Activated CD4-positive, alpha-beta T cell treated with anti-CD3 and anti-CD28 coated beads, Interleukin-2, Interleukin-6, amounts not matched to agents 100 ng/mL and 50 ng/mL, durations not matched to agents 16 hours and 8 hours (primary cell): ENCODE results near the gene WDR1.

ENCODE experiments used
- DNase-seq: peaks from one replicate; pipeline ENCODE4 v3.0.0-alpha.2; 2020

Gene WDR1

DNA sequence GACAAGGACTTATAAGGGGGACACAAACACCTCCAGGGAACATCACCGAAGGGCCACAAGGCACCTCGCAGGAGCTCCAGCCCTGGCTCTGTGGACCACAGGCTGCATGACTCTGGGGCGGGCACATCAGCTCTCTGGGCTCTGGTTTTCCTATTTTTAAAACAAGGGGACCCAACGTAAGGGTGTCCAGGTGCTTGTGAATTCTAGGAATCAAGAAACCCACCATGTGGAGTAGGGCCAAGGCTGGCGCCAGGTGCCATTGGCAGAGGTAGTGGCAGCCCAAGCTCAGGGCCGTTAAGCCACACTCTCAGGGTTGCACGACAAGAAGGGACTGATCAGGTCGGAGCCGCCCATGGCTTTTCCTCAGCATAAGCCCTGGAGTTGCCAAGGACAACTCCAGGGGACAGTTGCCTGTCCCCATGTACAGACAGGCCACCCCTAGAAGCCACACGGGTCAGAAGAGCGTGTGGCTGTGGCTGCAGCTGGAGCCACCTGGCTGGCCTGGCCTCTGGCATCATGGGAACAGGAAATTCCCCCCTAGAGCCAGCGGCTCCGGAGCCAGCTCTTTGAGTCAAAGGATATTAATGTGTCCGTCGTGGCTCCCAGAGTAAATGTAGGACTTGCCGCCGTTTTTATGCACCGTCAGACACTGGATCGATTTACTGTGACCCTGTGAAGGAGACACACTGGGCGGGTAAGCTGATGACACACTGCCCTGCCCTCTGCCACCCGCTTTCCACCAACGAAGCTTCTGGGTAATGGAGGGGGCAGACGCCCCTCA is 32.5 kb downstream of the WDR1 start:
- DNase-seq = no peak

DNA sequence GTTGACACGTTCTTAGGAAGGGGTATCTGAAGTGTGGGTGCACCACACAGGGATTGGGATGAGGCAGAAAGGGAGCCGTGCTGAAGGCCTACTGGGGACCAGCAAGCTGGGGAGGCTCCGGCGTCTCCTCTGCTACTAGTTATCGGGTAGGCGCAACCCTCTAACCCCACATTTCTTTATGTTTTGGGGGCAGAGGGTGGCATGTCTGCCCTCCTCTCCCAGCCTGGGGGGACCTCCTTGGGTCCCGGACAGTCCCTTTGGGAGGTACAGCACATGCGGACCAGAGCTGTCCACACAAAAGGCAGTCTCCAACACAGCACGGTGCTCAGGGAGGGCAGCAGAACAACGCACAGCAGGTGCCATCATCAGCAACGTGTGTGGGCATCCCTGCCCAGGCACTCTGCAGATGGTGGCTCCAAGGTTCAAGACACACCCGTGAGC is 33.2 kb downstream of the WDR1 start:
- DNase-seq = no peak

DNA sequence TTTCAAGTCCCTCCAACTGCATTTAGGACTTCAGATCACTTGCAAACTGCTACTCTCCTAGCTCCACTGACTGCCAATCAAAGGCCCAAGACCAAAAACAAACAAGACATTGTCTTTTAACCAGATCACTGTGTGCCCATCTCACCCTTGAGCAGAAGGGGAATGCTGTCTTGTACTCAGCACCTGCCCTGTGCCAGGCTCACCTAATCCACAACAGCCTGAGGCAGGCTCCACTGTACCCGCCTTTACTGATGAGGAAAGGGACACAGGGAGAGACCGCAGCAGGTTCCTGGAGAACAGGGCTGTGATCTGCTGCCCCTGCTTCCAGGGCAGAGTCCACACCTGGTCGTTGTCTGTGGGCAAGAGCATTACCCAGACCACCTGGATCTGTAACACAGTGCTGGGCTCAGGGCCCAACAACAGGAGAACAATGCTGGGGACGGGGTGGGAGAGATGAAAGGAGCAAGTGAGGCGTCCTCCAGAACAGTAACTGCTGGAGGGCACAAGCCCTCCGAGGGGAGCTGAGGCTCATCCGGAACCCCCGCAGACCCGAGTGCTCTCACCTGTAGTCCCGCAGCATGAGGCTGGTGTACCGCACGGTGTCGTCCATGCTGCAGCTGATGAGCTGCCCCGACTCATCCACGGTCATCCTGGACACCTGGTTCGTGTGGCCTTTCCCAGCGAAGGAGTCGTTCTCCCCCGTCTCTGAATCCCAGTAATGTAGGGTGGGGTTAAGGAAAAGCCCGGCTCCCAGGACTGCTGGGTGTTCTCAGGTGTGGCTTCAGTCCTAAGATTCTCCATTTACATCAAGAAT is 33.9 kb downstream of the WDR1 start:
- DNase-seq = no peak

DNA sequence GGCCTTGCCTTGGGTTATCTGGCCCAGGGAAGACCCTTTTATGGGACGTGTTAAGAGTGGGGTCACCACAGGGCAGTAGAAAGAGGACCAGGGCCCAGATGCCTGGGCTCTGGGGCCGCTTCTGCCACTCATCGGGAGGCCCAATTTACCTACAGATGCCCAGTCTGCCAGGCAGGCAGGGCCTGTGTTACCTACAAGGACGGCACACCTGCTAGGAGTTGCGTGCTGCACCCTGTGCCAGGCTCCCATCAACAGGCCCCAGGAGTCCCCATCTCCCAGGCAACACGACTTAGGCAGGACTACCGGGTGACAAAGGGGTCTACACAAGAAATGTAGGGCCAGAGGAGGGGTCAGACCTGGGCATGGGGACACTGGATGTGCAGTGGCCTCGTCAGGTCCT is 34.6 kb downstream of the WDR1 start:
- DNase-seq = no peak

DNA sequence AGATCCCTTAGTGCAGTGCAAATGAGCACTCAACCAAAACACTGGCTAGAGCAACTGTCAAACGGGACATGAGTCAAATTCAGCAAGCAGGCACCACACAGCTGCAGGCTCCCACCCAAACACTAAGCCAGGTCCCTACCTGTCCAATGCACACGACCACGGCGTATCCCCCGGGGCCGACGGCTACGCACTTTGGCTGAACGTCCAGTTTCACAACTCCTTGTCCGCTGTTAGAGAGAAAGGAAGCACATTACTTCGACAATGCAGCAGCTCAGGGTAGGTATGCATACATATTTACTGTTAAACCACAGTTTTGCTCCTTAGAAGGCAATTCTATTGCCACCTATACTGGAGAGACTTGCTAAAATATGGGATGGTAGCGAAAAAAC is 35.4 kb downstream of the WDR1 start:
- DNase-seq = no peak

DNA sequence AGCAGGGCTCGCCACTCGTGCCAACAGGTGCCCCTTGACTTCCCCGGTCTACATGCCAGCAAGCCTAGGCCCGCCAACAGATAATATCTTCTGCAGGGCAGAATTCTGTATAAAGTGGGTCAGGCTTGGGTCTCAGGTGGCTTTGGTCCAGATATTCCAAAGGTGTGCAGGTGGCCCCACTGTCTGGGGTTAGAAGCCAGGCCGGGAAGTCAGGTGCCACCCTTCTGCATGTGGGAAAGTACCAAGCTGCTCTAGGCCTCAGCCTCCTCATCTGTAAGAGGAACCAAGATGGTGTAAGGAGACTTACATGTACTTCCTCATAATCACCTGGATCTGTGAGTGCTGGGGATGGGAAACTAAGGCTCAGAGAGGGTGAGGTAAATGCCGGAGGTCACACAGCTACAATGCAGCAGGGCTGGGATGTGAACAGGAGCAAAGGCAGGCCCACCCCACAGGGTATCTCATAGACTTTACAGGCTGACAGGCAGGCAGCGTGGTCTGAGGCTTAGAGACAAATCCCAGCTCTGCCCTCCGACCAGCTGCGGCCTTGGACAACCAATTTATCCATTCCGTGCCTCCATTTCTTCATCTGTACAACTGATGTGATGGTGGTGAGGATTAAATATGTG is 35.9 kb downstream of the WDR1 start:
- no peak for DNase-seq

DNA sequence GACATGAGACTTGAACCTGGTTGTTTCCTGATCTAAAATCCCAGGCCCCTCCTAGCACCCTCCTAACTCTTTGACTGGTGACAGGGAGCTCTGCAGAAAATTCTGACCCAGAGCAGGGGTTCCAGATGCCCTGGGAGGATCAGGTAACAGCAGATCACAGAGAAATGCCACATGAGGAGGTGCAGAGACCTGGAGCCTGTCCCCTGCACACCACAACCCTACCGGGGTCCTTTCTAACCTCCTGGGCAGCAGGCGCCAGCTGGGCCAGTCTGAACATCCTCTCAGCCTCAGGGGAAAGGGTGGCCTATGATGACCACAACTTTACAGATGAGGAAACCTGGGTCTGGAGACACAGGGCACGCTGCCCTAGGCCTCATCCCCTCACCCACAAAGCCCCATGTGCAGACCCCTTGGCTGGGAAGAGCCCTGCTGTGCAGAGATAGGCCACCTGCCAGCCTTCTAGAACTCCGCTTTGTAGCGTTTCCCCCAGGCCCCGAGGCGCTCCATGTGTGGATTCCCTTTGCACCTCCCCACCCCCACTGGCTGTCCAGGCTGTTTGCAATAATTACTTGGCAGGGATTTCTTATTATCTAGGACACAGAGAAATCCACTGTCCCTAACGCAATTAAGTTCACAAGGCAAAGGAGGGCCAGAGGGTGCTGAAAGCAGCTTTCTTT is 36.5 kb downstream of the WDR1 start:
- DNase-seq = no peak

DNA sequence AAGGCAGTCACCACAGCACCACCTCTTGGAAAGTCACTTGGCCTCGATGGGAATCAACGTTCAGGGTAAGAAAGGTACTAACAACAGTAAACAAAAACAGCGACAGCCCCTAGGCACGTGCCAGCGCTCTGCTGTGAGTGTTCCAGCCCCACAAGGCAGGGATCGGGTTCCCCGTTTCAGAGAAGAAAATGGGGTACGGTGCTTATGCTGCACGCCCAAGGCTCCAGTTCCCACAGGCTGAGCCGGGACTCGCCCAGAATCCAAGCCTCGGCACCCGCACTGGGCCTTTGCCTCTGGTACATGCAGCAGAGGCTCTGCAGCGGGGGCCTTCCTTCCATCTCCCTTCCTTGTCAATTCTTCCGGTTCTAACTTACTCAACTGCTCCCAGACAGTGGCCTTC is 37.3 kb downstream of the WDR1 start:
- DNase-seq = no peak

DNA sequence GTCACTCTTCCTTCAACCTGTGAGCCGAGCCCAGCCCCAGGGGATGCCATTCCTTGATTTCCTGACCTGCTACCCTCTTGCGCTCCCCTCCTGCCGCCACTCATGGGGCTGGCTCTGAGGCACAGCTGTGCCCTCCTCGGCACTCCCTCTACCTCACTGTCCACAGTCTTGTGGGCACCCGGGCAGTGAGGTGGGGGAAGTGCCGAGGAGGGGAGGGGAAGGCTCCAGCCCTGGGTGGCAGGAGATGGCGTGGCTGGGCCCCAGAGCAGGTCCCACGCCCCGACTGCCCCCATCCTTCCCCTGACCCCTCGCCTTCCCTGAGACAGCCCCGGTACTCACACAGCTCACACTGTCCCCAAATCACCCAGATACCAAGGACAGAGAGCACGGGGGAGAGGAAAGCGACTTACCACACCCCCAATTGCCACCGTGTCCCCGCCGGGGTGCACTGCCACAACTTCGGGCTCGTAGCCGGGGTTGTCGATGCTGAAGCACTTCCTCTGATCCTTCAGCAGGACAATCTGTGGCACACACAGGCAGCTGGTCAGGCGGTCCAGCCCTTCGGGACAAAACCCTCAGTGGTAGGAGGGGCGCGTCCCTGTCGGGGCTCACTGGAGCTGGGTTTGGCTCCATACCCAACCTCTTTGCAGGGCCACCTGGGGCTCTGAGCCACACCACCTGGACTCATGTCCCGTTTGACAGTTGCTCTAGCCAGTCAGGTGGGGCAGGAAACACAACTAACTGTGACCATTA is 37.9 kb downstream of the WDR1 start:
- DNase-seq = no peak

DNA sequence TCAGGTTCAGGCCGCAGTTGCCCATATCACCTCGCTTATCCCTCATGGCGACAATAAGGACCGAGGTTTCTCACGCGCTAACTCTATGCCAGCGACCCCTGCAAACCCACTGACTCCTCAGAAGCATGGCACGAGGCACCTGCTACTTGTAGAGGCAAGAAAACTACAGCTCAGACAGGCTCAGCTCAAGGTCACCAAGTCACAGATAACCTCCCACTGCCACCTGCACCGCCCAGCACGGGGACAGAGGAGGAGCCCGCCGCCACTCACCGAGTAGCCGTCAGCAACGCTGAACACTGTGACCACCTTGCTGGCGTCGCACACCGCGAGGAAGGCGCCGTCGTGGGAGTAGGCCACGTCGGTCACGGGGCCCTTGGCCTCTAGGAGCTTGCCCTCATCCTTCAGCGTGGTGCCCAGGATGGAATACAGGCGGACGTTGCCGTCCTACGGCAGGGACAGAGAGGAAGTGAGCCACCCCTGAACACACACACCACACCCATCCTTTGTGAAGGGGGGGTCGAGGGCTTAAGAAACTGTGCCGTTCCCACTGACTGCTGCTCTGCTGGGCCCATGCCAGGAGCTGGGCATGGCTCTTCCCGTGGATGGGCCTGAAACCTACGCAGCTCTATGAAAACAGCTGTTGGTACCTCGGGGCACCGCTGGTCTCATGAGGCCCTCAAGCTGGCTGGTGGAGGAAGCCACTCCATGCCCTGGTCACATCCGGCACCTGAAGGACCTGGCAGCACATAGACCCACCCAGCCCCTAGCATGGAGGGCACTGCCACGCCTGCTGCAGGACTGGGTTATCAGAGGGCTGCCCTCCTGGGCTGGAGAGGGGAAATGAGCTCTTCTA is 38.9 kb downstream of the WDR1 start:
- DNase-seq = no peak

DNA sequence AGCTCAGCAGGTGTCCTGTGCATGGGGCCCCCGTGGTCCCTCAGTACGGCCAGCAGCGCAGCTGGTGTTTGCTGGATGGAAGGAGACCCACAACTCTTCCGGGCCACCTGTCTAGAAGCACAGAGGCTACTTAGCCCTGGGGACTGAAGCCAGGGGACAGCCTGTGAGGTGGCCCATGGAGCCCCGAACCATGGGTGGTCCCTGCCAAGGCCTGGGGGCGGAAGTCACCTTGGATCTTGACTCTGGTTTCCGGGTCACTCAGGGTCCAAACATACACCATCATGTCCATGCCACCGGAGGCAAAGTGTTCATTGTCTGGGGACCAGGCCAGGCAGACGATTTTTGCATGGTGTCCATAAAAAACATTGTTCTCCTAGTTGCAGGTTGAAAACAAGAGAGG is 39.5 kb downstream of the WDR1 start:
- DNase-seq = no peak

DNA sequence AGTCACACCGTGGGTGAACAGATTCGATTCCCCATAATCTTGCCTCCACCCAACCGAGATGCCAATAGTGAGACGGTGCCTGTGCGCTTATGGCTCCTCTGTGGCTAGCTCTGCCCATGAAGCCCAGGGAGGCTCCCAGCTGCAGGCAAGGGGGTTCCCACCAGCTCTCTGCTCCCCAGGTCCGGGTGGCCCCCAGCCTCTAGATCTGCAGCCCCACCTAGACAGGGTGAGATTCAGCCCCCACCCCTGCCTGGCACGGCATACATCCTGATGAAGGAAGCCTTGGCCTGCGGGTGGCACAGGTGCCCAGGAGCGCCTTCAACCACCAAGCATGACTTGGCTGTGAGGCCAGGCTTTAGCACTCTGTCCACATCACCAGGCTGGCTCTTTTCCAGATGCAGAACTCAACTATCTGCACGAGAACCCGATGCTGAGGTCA is 40.6 kb downstream of the WDR1 start:
- no peak for DNase-seq

DNA sequence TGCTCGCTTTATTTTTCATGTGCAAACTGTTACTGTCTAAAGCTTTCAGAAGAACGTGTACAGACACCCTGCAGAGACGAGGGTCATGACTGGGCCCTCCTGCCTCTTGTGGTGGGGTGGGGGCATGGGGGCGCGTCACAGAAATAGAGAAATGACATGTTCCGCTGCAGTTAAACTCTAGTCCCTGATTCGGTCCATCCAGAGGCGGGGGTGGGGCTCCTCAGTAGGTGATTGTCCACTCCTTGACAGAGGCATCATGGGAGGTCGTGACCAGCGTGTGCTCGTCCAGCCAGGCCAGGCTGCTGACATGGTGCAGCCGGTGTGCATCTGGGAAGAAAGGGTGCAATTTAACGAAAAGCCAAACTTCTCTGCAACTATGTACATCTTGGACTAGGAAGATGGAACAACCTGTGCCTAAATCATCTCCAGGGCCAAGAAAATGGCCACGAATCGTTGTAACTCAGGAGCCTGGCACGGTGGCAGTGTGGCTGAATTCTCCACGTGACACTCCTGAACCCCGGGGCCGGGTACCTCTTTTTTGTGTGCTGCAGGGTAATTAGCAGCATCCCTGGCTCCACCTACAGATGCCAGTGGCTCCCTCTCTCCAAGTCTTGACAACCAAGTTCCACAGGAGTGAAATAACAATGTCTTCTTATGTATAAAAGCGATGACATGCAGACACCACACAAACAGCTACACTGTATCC is 41.3 kb downstream of the WDR1 start:
- no peak for DNase-seq

DNA sequence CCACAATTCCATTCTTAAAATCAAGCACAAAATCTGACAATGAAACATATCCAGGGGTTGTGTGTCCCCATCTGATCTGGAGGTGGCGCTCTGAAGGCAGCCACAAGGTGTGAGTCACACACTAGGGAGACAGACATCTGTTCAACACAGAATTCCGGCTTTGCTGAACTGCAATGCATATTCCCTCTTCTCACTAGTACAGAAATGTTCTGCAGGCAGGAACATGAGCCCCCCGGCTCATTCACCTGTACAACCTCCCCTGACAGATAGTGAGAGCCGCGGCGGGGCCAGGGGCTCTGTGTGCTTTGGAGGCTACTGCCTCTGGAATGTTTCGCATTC is 41.9 kb downstream of the WDR1 start:
- DNase-seq = no peak

DNA sequence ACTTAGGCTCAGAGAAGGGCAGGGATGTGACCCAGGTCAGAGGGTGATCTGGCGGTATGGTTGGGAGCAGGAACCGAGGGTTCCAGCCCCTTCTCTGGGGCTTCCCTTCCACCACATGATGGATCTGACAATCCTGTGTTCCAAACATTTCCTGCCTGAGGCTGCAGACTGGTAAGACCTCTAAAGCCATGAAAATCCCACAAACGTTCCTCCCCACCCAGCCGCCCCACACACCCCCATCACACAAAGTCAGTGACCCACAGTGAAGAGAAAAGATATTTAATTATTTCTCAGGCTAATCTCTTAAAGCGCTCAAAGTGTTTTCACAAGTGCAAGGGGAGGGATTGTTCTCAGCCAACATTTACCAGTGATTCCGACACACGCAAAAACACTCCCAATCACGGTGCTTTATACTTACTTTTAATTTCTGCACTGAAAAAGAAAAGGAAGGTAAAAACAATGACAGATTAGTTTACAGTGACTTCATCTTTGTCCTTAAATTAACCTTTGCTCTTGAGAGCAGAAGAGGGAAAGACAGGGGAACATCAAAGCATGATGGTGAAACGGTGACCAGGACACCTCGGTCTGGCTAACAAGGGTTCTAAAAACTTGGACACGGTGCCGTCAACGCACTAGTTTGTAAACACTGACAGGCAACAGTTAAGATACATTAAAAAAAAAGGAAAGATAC is 42.4 kb downstream of the WDR1 start:
- no peak for DNase-seq

DNA sequence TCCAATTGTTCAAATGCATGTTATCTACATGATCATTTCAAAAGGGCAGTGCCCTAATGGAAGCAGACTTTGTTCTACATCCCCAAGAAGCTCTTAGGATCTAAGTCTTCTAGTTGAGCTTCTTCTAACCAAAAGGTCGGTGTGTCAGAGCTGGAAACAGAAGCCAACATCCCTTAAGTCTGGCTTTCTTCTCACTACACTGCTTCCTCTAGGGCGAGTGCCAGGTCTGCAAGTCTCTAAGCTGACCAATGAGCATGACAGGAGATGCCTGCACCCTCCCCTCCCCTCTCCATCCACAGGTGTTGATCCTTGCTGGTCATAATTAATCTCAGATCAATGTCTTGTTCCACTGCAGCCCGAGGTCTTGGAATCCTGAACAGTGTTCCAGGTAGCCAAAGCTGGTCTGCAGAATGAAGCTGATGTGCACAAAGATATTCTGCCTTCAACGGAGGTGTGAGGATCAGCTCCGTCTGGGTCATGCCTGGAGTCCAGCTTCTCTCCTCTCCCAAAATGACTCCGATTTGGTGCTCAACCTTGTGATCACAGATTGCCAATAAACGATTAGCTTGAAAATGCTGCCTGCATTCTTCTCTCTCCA is 44.1 kb downstream of the WDR1 start:
- DNase-seq = no peak

DNA sequence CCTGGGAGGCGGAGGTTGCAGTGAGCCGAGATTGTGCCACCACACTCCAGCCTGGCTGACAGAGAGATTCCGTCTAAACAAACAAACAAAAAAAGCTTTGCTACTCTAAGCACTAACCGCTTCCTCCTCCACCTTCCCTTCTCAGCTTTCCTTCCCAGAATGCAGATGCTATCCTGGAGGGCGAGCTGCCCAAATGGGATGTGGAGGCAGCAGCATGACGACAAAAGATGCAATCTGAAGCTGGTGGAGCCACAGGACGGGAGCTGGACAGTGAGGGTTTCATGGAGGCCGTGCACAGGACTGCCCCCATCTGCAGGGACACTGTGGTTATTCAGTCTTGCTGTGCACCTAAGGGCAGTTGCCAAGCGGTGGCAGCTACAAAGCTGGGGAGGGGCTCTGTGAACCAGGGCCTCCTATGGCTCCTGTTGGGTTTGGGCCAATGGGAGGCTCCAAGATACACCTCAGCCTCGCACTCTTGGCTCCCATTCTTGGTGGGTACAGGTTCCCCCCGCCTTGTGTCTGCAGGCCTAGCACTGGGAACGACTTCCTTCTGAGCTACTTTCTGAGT is 47.4 kb downstream of the WDR1 start:
- DNase-seq = no peak

DNA sequence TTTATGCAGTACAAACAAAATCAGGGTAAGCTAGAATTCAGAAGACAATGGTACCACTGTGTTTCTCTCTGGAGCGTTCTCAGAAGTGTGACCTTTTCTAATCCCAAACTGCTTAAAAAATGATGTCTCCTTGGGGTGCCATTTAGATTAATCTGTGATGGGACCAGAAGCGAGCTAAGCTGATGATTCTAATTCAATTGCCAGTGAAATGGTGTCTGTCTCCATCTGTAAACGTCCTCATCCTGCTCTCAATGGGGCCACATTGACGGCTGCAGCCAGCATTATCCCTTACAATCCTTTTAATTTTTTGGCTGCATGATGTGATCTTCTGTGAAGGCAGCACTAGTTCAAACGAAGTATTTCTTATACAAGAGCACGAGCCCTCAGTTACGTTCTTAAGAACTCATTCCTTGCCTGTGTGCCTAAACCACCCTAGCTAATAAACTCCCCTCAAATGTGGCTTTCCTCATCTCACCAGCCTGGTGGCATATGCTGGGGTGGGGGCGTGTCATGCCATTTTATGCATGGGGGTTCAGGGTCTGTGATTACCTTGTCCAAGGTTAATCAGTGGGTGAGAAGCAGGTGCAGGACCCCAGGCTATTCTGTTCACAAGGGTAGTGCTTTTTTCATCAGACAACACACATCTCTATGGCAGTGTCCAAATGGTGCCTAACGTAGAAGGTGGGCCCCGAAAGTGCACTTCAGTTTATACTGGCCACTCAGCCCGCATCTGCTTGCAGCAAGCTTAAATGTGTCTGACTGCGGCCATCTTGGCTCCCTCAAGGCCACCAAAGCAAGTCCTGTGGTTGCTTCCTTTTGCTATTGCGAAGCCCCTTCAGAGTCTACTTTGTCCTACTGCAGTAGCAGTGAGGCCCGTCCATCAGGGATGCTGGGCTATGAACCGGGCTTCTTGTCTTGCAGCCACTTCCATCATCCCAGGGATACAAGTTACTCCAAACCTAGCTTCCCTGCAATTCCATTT is 49.6 kb downstream of the WDR1 start:
- no peak for DNase-seq
